IPS-18a (cell line): ENCODE data around the gene JAKMIP1.

Source experiments
- H3K27ac ChIP-seq: one replicate; pipeline ENCODE4 v1.5.1; 2013; ENCODE audit warnings: low read length
- H3K27me3 ChIP-seq: one replicate; pipeline ENCODE4 v1.6.1; 2013; ENCODE audit warnings: mild to moderate bottlenecking, low read length; ENCODE audit not compliant: control insufficient read depth, insufficient read depth
- H3K36me3 ChIP-seq: one replicate; pipeline ENCODE4 v1.6.1; 2013; ENCODE audit warnings: low read depth, low read length; ENCODE audit not compliant: control insufficient read depth
- H3K4me1 ChIP-seq: one replicate; pipeline ENCODE4 v1.6.1; 2013; ENCODE audit warnings: low read depth, low read length; ENCODE audit not compliant: control insufficient read depth
- H3K4me3 ChIP-seq: one replicate; pipeline ENCODE4 v1.5.1; 2013; ENCODE audit warnings: low read length
- H3K9ac ChIP-seq: one replicate; pipeline ENCODE4 v1.6.1; 2013; ENCODE audit warnings: mild to moderate bottlenecking, low read length, moderate library complexity
- H3K9me3 ChIP-seq: one replicate; pipeline ENCODE4 v1.6.1; 2013; ENCODE audit warnings: low read depth, low read length; ENCODE audit not compliant: control insufficient read depth

Gene JAKMIP1

DNA sequence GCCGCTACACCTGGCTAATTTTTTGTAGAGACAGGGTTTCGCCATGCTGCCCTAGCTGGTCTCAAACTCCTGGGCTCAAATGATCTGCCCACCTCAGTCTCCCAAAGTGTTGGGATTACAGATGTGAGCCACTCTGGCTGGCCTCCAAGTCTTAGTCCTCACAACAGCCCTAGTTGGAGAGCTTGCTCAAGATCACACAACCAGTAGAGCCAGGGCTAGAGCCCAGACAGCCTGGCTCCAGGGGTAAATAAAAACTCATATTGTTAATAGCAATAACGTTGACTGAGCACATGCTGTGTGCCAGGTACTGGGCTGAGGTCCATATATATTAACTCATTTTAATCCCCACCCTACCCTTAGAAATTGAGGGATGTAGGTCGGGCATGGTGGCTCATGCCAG lies 7.3 kb upstream of the JAKMIP1 start:
- no peaks in the 10 kb centered on the region for H3K9me3 ChIP-seq
- H3K4me1 ChIP-seq: no peaks in the 10 kb centered on the region
- H3K27me3 ChIP-seq: no peaks in the 10 kb centered on the region

GRCh38 chr4:6206771-6207290 lies 6.5 kb upstream of the JAKMIP1 start:
- Histone ChIP-seq H3K27me3 (peaks cover 3% of the 10 kb centered on the region), H3K36me3 (no peaks in the 10 kb centered on the region), H3K9me3 (no peaks in the 10 kb centered on the region), H3K27ac (no peak overlapping the region), H3K4me1 (no peaks in the 10 kb centered on the region), H3K4me3 (no peak overlapping the region), H3K9ac (no peak overlapping the region)

More for the DNA sequence above, 7.3 kb upstream of the JAKMIP1 start:
- no peak overlapping the region for H3K27ac ChIP-seq
- H3K4me3 ChIP-seq: no peak overlapping the region
- no peak overlapping the region for H3K9ac ChIP-seq
- no peaks in the 10 kb centered on the region for H3K36me3 ChIP-seq

GRCh38 chr4:6205973-6206372 lies 5.6 kb upstream of the JAKMIP1 start:
- Histone ChIP-seq H3K36me3 (no peaks in the 10 kb centered on the region), H3K27ac (no peak overlapping the region), H3K4me3 (no peak overlapping the region), H3K4me1 (no peaks in the 10 kb centered on the region), H3K9me3 (no peaks in the 10 kb centered on the region), H3K9ac (no peak overlapping the region), H3K27me3 (peaks cover 11% of the 10 kb centered on the region)

DNA sequence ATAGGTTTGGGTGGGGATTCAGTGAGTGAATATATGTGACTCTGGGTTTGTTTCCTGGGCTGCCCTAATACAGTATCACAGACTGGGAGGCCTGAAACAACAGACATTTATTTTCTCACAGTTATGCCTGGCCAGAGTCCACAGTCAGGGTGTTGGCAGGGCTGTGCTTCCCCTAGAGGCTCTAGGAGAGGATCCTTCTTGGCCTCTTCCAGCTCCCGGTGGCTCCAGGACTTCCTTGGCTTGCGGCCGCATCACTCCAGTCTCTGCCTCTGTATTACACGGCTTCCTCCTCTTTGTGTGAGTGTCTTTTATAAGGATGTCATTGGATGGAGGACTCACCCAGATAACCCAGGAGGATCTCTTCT lies 5.2 kb upstream of the JAKMIP1 start:
- H3K27me3 ChIP-seq: peaks cover 15% of the 10 kb centered on the region
- H3K9ac ChIP-seq: no peak overlapping the region
- H3K4me1 ChIP-seq: no peaks in the 10 kb centered on the region
- H3K4me3 ChIP-seq: no peak overlapping the region
- no peaks in the 10 kb centered on the region for H3K9me3 ChIP-seq
- no peak overlapping the region for H3K27ac ChIP-seq
- H3K36me3 ChIP-seq: no peaks in the 10 kb centered on the region

DNA sequence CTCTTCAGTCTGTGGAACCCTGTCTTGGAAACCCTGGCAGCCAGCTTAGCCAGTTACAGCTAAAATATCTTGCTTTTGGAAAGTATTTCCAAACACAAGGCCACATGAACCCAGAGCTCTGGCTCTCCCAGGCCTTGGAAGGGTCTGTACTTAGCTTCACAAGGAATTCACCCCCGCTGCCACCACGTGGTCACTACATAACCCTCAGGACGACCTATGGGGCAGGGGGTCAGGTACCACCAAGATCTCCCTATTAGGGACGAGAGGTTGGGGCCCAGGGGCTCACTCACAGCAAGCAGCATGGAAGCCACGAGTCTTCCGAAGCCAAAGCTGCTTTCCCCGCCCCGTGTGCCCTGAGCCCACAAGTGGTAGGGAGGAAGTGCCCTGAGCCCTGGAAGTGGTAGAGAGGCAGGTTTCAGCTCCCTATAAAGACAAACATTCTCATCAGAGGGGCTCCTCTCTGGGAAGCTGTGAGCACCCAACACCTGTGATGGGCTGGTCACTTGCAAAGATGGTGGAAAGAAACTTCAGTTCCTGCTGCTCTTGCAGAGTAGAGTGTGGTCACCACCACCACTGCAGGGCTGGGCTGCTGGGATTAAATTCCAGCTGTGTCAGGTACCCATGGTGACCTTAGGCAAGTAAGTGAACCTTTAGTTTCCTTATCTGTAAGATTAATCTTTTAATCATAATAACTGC lies 4.7 kb upstream of the JAKMIP1 start:
- no peak overlapping the region for H3K9ac ChIP-seq

GRCh38 chr4:6204098-6204497 lies 3.7 kb upstream of the JAKMIP1 start:
- Histone ChIP-seq H3K36me3 (no peaks in the 10 kb centered on the region), H3K4me3 (no peak overlapping the region), H3K27me3 (peaks cover 15% of the 10 kb centered on the region), H3K9ac (no peak overlapping the region), H3K4me1 (no peaks in the 10 kb centered on the region), H3K9me3 (no peaks in the 10 kb centered on the region), H3K27ac (no peak overlapping the region)

More for the DNA sequence above, 4.7 kb upstream of the JAKMIP1 start:
- Histone ChIP-seq H3K4me1 (no peaks in the 10 kb centered on the region), H3K4me3 (no peak overlapping the region), H3K9me3 (no peaks in the 10 kb centered on the region), H3K27ac (no peak overlapping the region), H3K27me3 (peaks cover 15% of the 10 kb centered on the region), H3K36me3 (no peaks in the 10 kb centered on the region)

DNA sequence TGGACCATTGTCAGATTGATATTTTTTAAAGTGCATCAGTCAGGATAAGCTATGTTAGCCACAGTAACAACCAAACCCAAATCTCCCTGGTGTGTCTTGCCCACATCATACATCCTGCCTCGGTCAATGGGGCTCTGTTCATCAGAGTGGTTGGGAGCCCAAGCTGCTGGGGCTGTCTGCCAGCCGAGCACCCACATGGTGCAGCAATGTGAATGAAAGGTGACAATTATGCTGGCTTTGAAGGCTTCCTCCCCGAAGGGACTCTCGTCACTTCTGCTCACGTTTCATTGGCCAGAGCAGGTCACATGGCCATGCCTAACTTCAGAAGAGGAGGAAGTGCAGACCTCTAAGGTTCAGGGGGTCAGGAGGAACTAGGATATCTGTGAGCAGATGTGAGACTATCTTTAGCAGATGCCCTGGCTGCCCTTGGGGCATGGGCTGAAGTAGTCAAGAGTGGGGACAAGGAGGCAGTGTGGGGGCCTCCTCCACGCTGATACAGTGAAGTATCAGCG lies 1.3 kb upstream of the JAKMIP1 start:
- Histone ChIP-seq H3K27ac (no peak overlapping the region), H3K27me3 (peaks cover 31% of the 10 kb centered on the region), H3K4me3 (no peak overlapping the region), H3K9me3 (no peaks in the 10 kb centered on the region), H3K36me3 (no peaks in the 10 kb centered on the region), H3K4me1 (peaks cover 6% of the 10 kb centered on the region), H3K9ac (no peak overlapping the region)

DNA sequence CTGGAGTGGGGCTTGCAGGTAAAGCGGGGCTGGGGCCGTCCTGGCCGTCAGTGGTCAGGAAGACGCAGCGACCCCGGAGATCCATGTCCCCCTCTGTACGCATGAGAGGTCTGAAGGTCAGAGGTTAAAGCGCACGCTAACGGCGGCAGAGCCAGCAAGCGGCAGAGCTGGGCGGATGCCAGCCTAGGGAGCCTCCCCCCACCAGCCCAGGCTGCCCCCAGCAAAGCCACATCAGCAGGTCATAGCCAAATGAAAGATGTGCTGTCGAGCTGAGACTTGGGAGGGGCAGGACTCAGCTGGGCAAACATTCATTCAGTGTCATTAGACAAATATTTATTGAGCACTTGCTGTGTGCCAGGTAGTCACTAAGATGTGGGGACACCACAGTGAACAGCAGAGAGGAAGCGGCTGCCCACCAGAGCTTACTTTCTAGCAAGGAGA lies 593 bp upstream of the JAKMIP1 start:
- H3K9ac ChIP-seq: no peak overlapping the region
- H3K4me3 ChIP-seq: peak overlapping the region; percentile 63
- H3K9me3 ChIP-seq: no peaks in the 10 kb centered on the region
- peaks cover 31% of the 10 kb centered on the region for H3K27me3 ChIP-seq
- no peak overlapping the region for H3K27ac ChIP-seq
- peaks cover 8% of the 10 kb centered on the region for H3K4me1 ChIP-seq
- no peaks in the 10 kb centered on the region for H3K36me3 ChIP-seq

- no peaks in the 10 kb centered on the region for H3K36me3 ChIP-seq
- no peaks in the 10 kb centered on the region for H3K9me3 ChIP-seq
- H3K9ac ChIP-seq: no peak overlapping the region
- peaks cover 14% of the 10 kb centered on the region for H3K4me1 ChIP-seq
- H3K27me3 ChIP-seq: peaks cover 31% of the 10 kb centered on the region
- H3K27ac ChIP-seq: no peak overlapping the region
- peak overlapping the region; percentile 52 for H3K4me3 ChIP-seq
These were observed 877 bp downstream of the JAKMIP1 start for GRCh38 chr4:6199422-6199921.

- Histone ChIP-seq H3K9me3 (no peaks in the 10 kb centered on the region), H3K27ac (no peak overlapping the region), H3K4me3 (peak overlapping the region; percentile 52), H3K4me1 (peaks cover 14% of the 10 kb centered on the region), H3K27me3 (peaks cover 31% of the 10 kb centered on the region), H3K9ac (no peak overlapping the region), H3K36me3 (no peaks in the 10 kb centered on the region)
These were observed 1.5 kb downstream of the JAKMIP1 start for GRCh38 chr4:6198768-6199421.

GRCh38 chr4:6198278-6198677 lies 2.1 kb downstream of the JAKMIP1 start:
- no peaks in the 10 kb centered on the region for H3K9me3 ChIP-seq
- H3K9ac ChIP-seq: no peak overlapping the region
- peaks cover 31% of the 10 kb centered on the region for H3K27me3 ChIP-seq
- H3K27ac ChIP-seq: no peak overlapping the region
- H3K4me3 ChIP-seq: no peak overlapping the region
- H3K4me1 ChIP-seq: peaks cover 14% of the 10 kb centered on the region
- no peaks in the 10 kb centered on the region for H3K36me3 ChIP-seq
